ENCODE data around the gene IL36G. TPM values are rescaled to one million over a fixed set of nuclear protein-coding genes. Genes with fewer than 3 reads are reported as not detected.
"Not testable (repeated sequence)": the region's sequence is repeated elsewhere in the genome, so short reads cannot be mapped to it uniquely, and the experiment has no call there.

IL36G gene
- total RNA-seq: not detected

GRCh38 chr2:112977559-112978056, at the start of gene IL36G:
Gene IL36G (plus strand): TSS chr2:112978006. CDS start chr2:112978639, 633 bp downstream.
- peaks cover 0 to 2% (median 0%) of the 10 kb centered on the region in 3 donors for H3K27me3 ChIP-seq (ENCODE audit: control insufficient read depth in 3 of 3, insufficient read depth in 3 of 3, low read length in 3 of 3)
- no peak within 1 kb of the TSS for H3K9ac ChIP-seq (ENCODE audit: low read depth in 1 of 3, low read length in 3 of 3)

GRCh38 chr2:112933261-112933660, 44.5 kb upstream of the IL36G start:
- H3K27me3 ChIP-seq (ENCODE audit: control insufficient read depth in 3 of 3, insufficient read depth in 3 of 3, low read length in 3 of 3): peaks cover 0 to 7% (median 0%) of the 10 kb centered on the region in 3 donors
- H3K9me3 ChIP-seq (ENCODE audit: control insufficient read depth in 3 of 3, low read length in 3 of 3): no peaks in the 10 kb centered on the region
- H3K36me3 ChIP-seq (ENCODE audit: control insufficient read depth in 3 of 3, insufficient read depth in 3 of 3, low read length in 3 of 3): no peaks in the 10 kb centered on the region
- no peak overlapping the region for H3K27ac ChIP-seq (ENCODE audit: low read depth, low read length)
- no peaks in the 10 kb centered on the region for H3K4me1 ChIP-seq (ENCODE audit: control insufficient read depth in 3 of 3, insufficient read depth in 3 of 3, low read length in 3 of 3)
- no peak overlapping the region for H3K9ac ChIP-seq (ENCODE audit: low read depth in 1 of 3, low read length in 3 of 3)
- H3K4me3 ChIP-seq (ENCODE audit: low read length in 3 of 3): no peak overlapping the region

More at GRCh38 chr2:112977559-112978056, at the start of gene IL36G:
- no peak within 1 kb of the TSS for H3K4me3 ChIP-seq (ENCODE audit: low read length in 3 of 3)
- no peaks in the 10 kb centered on the region for H3K9me3 ChIP-seq (ENCODE audit: control insufficient read depth in 3 of 3, low read length in 3 of 3)
- no peaks in the 10 kb centered on the region for H3K36me3 ChIP-seq (ENCODE audit: control insufficient read depth in 3 of 3, insufficient read depth in 3 of 3, low read length in 3 of 3)
- H3K4me1 ChIP-seq (ENCODE audit: control insufficient read depth in 3 of 3, insufficient read depth in 3 of 3, low read length in 3 of 3): no peaks in the 10 kb centered on the region
- H3K27ac ChIP-seq (ENCODE audit: low read depth, low read length): no peak within 1 kb of the TSS

GRCh38 chr2:112934117-112934516, 43.7 kb upstream of the IL36G start:
- H3K36me3 ChIP-seq (ENCODE audit: control insufficient read depth in 3 of 3, insufficient read depth in 3 of 3, low read length in 3 of 3); H3K9me3 ChIP-seq (ENCODE audit: control insufficient read depth in 3 of 3, low read length in 3 of 3); H3K4me1 ChIP-seq (ENCODE audit: control insufficient read depth in 3 of 3, insufficient read depth in 3 of 3, low read length in 3 of 3): not testable (repeated sequence)

GRCh38 chr2:112936927-112937232, 40.9 kb upstream of the IL36G start:
- Histone ChIP-seq H3K9me3 (ENCODE audit: control insufficient read depth in 3 of 3, low read length in 3 of 3) (peaks cover 0 to 2% (median 0%) of the 10 kb centered on the region in 3 donors), H3K4me3 (ENCODE audit: low read length in 3 of 3) (no peak overlapping the region), H3K27me3 (ENCODE audit: control insufficient read depth in 3 of 3, insufficient read depth in 3 of 3, low read length in 3 of 3) (peaks cover 0 to 7% (median 0%) of the 10 kb centered on the region in 3 donors), H3K9ac (ENCODE audit: low read depth in 1 of 3, low read length in 3 of 3) (no peak overlapping the region), H3K36me3 (ENCODE audit: control insufficient read depth in 3 of 3, insufficient read depth in 3 of 3, low read length in 3 of 3) (no peaks in the 10 kb centered on the region), H3K27ac (ENCODE audit: low read depth, low read length) (no peak overlapping the region), H3K4me1 (ENCODE audit: control insufficient read depth in 3 of 3, insufficient read depth in 3 of 3, low read length in 3 of 3) (no peaks in the 10 kb centered on the region)

More at GRCh38 chr2:112934117-112934516, 43.7 kb upstream of the IL36G start:
- not testable (repeated sequence) for H3K27ac ChIP-seq (ENCODE audit: low read depth, low read length); H3K9ac ChIP-seq (ENCODE audit: low read depth in 1 of 3, low read length in 3 of 3); H3K27me3 ChIP-seq (ENCODE audit: control insufficient read depth in 3 of 3, insufficient read depth in 3 of 3, low read length in 3 of 3); H3K4me3 ChIP-seq (ENCODE audit: low read length in 3 of 3)

GRCh38 chr2:112938904-112939303, 38.9 kb upstream of the IL36G start:
- H3K9me3 ChIP-seq (ENCODE audit: control insufficient read depth in 3 of 3, low read length in 3 of 3): peaks cover 0 to 2% (median 0%) of the 10 kb centered on the region in 3 donors
- no peak overlapping the region for H3K4me3 ChIP-seq (ENCODE audit: low read length in 3 of 3)
- peaks cover 0 to 4% (median 0%) of the 10 kb centered on the region in 3 donors for H3K27me3 ChIP-seq (ENCODE audit: control insufficient read depth in 3 of 3, insufficient read depth in 3 of 3, low read length in 3 of 3)
- no peak overlapping the region for H3K9ac ChIP-seq (ENCODE audit: low read depth in 1 of 3, low read length in 3 of 3)
- no peak overlapping the region for H3K27ac ChIP-seq (ENCODE audit: low read depth, low read length)
- no peaks in the 10 kb centered on the region for H3K4me1 ChIP-seq (ENCODE audit: control insufficient read depth in 3 of 3, insufficient read depth in 3 of 3, low read length in 3 of 3)
- no peaks in the 10 kb centered on the region for H3K36me3 ChIP-seq (ENCODE audit: control insufficient read depth in 3 of 3, insufficient read depth in 3 of 3, low read length in 3 of 3)

- Histone ChIP-seq H3K27me3 (ENCODE audit: control insufficient read depth in 3 of 3, insufficient read depth in 3 of 3, low read length in 3 of 3) (peaks cover 0 to 4% (median 0%) of the 10 kb centered on the region in 3 donors), H3K4me3 (ENCODE audit: low read length in 3 of 3) (no peak overlapping the region), H3K9ac (ENCODE audit: low read depth in 1 of 3, low read length in 3 of 3) (no peak overlapping the region), H3K4me1 (ENCODE audit: control insufficient read depth in 3 of 3, insufficient read depth in 3 of 3, low read length in 3 of 3) (no peaks in the 10 kb centered on the region), H3K36me3 (ENCODE audit: control insufficient read depth in 3 of 3, insufficient read depth in 3 of 3, low read length in 3 of 3) (no peaks in the 10 kb centered on the region), H3K27ac (ENCODE audit: low read depth, low read length) (no peak overlapping the region), H3K9me3 (ENCODE audit: control insufficient read depth in 3 of 3, low read length in 3 of 3) (peaks cover 0 to 2% (median 0%) of the 10 kb centered on the region in 3 donors)
Observed at GRCh38 chr2:112939425-112939824, 38.4 kb upstream of the IL36G start.

- H3K27ac ChIP-seq (ENCODE audit: low read depth, low read length): no peak overlapping the region
- no peaks in the 10 kb centered on the region for H3K4me1 ChIP-seq (ENCODE audit: control insufficient read depth in 3 of 3, insufficient read depth in 3 of 3, low read length in 3 of 3)
- H3K27me3 ChIP-seq (ENCODE audit: control insufficient read depth in 3 of 3, insufficient read depth in 3 of 3, low read length in 3 of 3): peaks cover 0 to 3% (median 0%) of the 10 kb centered on the region in 3 donors
- no peak overlapping the region for H3K9ac ChIP-seq (ENCODE audit: low read depth in 1 of 3, low read length in 3 of 3)
- no peaks in the 10 kb centered on the region for H3K36me3 ChIP-seq (ENCODE audit: control insufficient read depth in 3 of 3, insufficient read depth in 3 of 3, low read length in 3 of 3)
- peaks cover 6 to 11% (median 10%) of the 10 kb centered on the region in 3 donors for H3K9me3 ChIP-seq (ENCODE audit: control insufficient read depth in 3 of 3, low read length in 3 of 3)
- no peak overlapping the region for H3K4me3 ChIP-seq (ENCODE audit: low read length in 3 of 3)
Observed at GRCh38 chr2:112940859-112941625, 36.8 kb upstream of the IL36G start.

- Histone ChIP-seq H3K4me3 (ENCODE audit: low read length in 3 of 3) (no peak overlapping the region), H3K4me1 (ENCODE audit: control insufficient read depth in 3 of 3, insufficient read depth in 3 of 3, low read length in 3 of 3) (no peaks in the 10 kb centered on the region), H3K27me3 (ENCODE audit: control insufficient read depth in 3 of 3, insufficient read depth in 3 of 3, low read length in 3 of 3) (no peaks in the 10 kb centered on the region), H3K9me3 (ENCODE audit: control insufficient read depth in 3 of 3, low read length in 3 of 3) (peaks cover 10 to 16% (median 10%) of the 10 kb centered on the region in 3 donors), H3K36me3 (ENCODE audit: control insufficient read depth in 3 of 3, insufficient read depth in 3 of 3, low read length in 3 of 3) (no peaks in the 10 kb centered on the region), H3K27ac (ENCODE audit: low read depth, low read length) (no peak overlapping the region), H3K9ac (ENCODE audit: low read depth in 1 of 3, low read length in 3 of 3) (no peak overlapping the region)
Observed at GRCh38 chr2:112941753-112942653, 35.8 kb upstream of the IL36G start.

- H3K27me3 ChIP-seq (ENCODE audit: control insufficient read depth in 3 of 3, insufficient read depth in 3 of 3, low read length in 3 of 3): no peaks in the 10 kb centered on the region
- no peaks in the 10 kb centered on the region for H3K4me1 ChIP-seq (ENCODE audit: control insufficient read depth in 3 of 3, insufficient read depth in 3 of 3, low read length in 3 of 3)
- H3K4me3 ChIP-seq (ENCODE audit: low read length in 3 of 3): no peak overlapping the region
- H3K9me3 ChIP-seq (ENCODE audit: control insufficient read depth in 3 of 3, low read length in 3 of 3): peaks cover 10 to 22% (median 13%) of the 10 kb centered on the region in 3 donors
- no peaks in the 10 kb centered on the region for H3K36me3 ChIP-seq (ENCODE audit: control insufficient read depth in 3 of 3, insufficient read depth in 3 of 3, low read length in 3 of 3)
- H3K27ac ChIP-seq (ENCODE audit: low read depth, low read length): no peak overlapping the region
- no peak overlapping the region for H3K9ac ChIP-seq (ENCODE audit: low read depth in 1 of 3, low read length in 3 of 3)
Observed at GRCh38 chr2:112942654-112943002, 35.2 kb upstream of the IL36G start.

- H3K36me3 ChIP-seq (ENCODE audit: control insufficient read depth in 3 of 3, insufficient read depth in 3 of 3, low read length in 3 of 3): no peaks in the 10 kb centered on the region
- H3K9me3 ChIP-seq (ENCODE audit: control insufficient read depth in 3 of 3, low read length in 3 of 3): peaks cover 10 to 22% (median 16%) of the 10 kb centered on the region in 3 donors
- H3K27me3 ChIP-seq (ENCODE audit: control insufficient read depth in 3 of 3, insufficient read depth in 3 of 3, low read length in 3 of 3): no peaks in the 10 kb centered on the region
- no peak overlapping the region for H3K9ac ChIP-seq (ENCODE audit: low read depth in 1 of 3, low read length in 3 of 3)
- H3K4me1 ChIP-seq (ENCODE audit: control insufficient read depth in 3 of 3, insufficient read depth in 3 of 3, low read length in 3 of 3): no peaks in the 10 kb centered on the region
- H3K4me3 ChIP-seq (ENCODE audit: low read length in 3 of 3): no peak overlapping the region
- H3K27ac ChIP-seq (ENCODE audit: low read depth, low read length): no peak overlapping the region
Observed at GRCh38 chr2:112944971-112945370, 32.8 kb upstream of the IL36G start.
